ENCODE measurements around the gene RALB. TPM values are rescaled to one million over a fixed set of nuclear protein-coding genes. Genes with fewer than 3 reads are reported as not detected.

Gene RALB
- total RNA-seq, 1 experiment from 2014 or later = 17.1 TPM

GRCh38 chr2:120235681-120236080 is 17.0 kb upstream of the RALB start (continued):
- TF ChIP-seq, protein P1, sequence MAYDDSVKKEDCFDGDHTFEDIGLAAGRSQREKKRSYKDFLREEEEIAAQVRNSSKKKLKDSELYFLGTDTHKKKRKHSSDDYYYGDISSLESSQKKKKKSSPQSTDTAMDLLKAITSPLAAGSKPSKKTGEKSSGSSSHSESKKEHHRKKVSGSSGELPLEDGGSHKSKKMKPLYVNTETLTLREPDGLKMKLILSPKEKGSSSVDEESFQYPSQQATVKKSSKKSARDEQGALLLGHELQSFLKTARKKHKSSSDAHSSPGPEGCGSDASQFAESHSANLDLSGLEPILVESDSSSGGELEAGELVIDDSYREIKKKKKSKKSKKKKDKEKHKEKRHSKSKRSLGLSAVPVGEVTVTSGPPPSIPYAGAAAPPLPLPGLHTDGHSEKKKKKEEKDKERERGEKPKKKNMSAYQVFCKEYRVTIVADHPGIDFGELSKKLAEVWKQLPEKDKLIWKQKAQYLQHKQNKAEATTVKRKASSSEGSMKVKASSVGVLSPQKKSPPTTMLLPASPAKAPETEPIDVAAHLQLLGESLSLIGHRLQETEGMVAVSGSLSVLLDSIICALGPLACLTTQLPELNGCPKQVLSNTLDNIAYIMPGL (CRISPR knock-in tag; IDR thresholded peaks at IDR 0.05) = no peak
- TF ChIP-seq USF1 (CRISPR knock-in tag; IDR thresholded peaks at IDR 0.05) = no peak
- TF ChIP-seq SMAD3 (CRISPR knock-in tag; IDR thresholded peaks at IDR 0.05; ENCODE audit: borderline replicate concordance) = no peak

DNA sequence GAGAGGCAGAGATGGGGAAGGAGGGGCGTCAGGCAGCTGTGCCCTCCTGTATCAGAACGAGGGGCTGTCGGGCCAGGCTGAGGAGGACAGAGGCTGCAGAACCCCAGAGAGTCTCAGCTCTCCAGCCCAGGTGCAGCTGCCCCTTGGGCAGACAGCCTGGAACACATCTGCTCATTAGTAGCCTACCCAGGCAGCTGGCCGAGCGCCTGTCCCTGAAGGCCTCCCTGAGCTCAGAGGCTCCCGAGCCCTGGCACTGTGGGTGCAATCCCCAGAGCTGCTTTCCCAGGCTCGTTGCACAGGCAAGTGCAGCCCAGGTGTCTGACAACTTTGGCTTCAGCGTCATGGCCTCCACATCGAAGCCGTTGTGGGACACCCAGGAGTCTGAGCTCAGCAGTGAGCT is 16.3 kb upstream of the RALB start:
- no peak for ATAC-seq
- Mint-ChIP-seq H3K9me3 (peaks cover 3% of the 10 kb centered on the region), H3K4me3 (no peak overlapping the region), H3K4me1 (peaks cover 23% of the 10 kb centered on the region), H3K27me3 (ENCODE audit: low read depth) (peaks cover 15% of the 10 kb centered on the region), H3K27ac (no peak overlapping the region), H3K36me3 (no peaks in the 10 kb centered on the region)
- CTCF ChIA-PET = interaction anchor here (1.3 kb wide), 1 partner anchor 47 kb away, joined by 3 read pairs; no protein-coding TSS in a partner anchor
- POLR2A ChIA-PET = no interaction called here
- no peak for DNase-seq (ENCODE audit: low spot score)
- no peak for TF ChIP-seq MAX (CRISPR knock-in tag; IDR thresholded peaks at IDR 0.05)
- no peak for TF ChIP-seq MLX (CRISPR knock-in tag; IDR thresholded peaks at IDR 0.05)
- TF ChIP-seq TCF7 (CRISPR knock-in tag; IDR thresholded peaks at IDR 0.05; ENCODE audit: low read depth) = no peak
- TF ChIP-seq OVOL2 (CRISPR knock-in tag; IDR thresholded peaks at IDR 0.05; ENCODE audit: borderline replicate concordance) = no peak
- TF ChIP-seq HMGA2 (CRISPR knock-in tag; IDR thresholded peaks at IDR 0.05) = no peak
- TF ChIP-seq RORB (CRISPR knock-in tag; IDR thresholded peaks at IDR 0.05) = no peak
- TF ChIP-seq E2F1 (CRISPR knock-in tag; IDR thresholded peaks at IDR 0.05) = no peak
- no peak for TF ChIP-seq SMAD3 (CRISPR knock-in tag; IDR thresholded peaks at IDR 0.05; ENCODE audit: borderline replicate concordance)
- no peak for TF ChIP-seq NFATC4 (CRISPR knock-in tag; IDR thresholded peaks at IDR 0.05)
- TF ChIP-seq ZMAT4 (CRISPR knock-in tag; IDR thresholded peaks at IDR 0.05) = no peak
- TF ChIP-seq, protein P2, sequence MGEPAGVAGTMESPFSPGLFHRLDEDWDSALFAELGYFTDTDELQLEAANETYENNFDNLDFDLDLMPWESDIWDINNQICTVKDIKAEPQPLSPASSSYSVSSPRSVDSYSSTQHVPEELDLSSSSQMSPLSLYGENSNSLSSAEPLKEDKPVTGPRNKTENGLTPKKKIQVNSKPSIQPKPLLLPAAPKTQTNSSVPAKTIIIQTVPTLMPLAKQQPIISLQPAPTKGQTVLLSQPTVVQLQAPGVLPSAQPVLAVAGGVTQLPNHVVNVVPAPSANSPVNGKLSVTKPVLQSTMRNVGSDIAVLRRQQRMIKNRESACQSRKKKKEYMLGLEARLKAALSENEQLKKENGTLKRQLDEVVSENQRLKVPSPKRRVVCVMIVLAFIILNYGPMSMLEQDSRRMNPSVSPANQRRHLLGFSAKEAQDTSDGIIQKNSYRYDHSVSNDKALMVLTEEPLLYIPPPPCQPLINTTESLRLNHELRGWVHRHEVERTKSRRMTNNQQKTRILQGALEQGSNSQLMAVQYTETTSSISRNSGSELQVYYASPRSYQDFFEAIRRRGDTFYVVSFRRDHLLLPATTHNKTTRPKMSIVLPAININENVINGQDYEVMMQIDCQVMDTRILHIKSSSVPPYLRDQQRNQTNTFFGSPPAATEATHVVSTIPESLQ (CRISPR knock-in tag; IDR thresholded peaks at IDR 0.05) = no peak
- no peak for TF ChIP-seq ZNF512 (CRISPR knock-in tag; IDR thresholded peaks at IDR 0.05; ENCODE audit: borderline replicate concordance)
- no peak for TF ChIP-seq KAT7 (CRISPR knock-in tag; IDR thresholded peaks at IDR 0.05; ENCODE audit: borderline replicate concordance)
- TF ChIP-seq, protein P3, sequence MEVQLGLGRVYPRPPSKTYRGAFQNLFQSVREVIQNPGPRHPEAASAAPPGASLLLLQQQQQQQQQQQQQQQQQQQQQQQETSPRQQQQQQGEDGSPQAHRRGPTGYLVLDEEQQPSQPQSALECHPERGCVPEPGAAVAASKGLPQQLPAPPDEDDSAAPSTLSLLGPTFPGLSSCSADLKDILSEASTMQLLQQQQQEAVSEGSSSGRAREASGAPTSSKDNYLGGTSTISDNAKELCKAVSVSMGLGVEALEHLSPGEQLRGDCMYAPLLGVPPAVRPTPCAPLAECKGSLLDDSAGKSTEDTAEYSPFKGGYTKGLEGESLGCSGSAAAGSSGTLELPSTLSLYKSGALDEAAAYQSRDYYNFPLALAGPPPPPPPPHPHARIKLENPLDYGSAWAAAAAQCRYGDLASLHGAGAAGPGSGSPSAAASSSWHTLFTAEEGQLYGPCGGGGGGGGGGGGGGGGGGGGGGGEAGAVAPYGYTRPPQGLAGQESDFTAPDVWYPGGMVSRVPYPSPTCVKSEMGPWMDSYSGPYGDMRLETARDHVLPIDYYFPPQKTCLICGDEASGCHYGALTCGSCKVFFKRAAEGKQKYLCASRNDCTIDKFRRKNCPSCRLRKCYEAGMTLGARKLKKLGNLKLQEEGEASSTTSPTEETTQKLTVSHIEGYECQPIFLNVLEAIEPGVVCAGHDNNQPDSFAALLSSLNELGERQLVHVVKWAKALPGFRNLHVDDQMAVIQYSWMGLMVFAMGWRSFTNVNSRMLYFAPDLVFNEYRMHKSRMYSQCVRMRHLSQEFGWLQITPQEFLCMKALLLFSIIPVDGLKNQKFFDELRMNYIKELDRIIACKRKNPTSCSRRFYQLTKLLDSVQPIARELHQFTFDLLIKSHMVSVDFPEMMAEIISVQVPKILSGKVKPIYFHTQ (CRISPR knock-in tag; IDR thresholded peaks at IDR 0.05) = no peak
- TF ChIP-seq, protein P4, sequence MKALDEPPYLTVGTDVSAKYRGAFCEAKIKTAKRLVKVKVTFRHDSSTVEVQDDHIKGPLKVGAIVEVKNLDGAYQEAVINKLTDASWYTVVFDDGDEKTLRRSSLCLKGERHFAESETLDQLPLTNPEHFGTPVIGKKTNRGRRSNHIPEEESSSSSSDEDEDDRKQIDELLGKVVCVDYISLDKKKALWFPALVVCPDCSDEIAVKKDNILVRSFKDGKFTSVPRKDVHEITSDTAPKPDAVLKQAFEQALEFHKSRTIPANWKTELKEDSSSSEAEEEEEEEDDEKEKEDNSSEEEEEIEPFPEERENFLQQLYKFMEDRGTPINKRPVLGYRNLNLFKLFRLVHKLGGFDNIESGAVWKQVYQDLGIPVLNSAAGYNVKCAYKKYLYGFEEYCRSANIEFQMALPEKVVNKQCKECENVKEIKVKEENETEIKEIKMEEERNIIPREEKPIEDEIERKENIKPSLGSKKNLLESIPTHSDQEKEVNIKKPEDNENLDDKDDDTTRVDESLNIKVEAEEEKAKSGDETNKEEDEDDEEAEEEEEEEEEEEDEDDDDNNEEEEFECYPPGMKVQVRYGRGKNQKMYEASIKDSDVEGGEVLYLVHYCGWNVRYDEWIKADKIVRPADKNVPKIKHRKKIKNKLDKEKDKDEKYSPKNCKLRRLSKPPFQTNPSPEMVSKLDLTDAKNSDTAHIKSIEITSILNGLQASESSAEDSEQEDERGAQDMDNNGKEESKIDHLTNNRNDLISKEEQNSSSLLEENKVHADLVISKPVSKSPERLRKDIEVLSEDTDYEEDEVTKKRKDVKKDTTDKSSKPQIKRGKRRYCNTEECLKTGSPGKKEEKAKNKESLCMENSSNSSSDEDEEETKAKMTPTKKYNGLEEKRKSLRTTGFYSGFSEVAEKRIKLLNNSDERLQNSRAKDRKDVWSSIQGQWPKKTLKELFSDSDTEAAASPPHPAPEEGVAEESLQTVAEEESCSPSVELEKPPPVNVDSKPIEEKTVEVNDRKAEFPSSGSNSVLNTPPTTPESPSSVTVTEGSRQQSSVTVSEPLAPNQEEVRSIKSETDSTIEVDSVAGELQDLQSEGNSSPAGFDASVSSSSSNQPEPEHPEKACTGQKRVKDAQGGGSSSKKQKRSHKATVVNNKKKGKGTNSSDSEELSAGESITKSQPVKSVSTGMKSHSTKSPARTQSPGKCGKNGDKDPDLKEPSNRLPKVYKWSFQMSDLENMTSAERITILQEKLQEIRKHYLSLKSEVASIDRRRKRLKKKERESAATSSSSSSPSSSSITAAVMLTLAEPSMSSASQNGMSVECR (CRISPR knock-in tag; IDR thresholded peaks at IDR 0.05; ENCODE audit: borderline replicate concordance) = no peak
